IMR-90 (cell line): ENCODE measurements around the gene HECTD2. TPM values are rescaled to one million over a fixed set of nuclear protein-coding genes. Genes with fewer than 3 reads are reported as not detected.

ENCODE experiments used
- CEBPB ChIP-seq: IDR thresholded peaks from 2 replicates; pipeline ENCODE4 v1.6.1; 2012; ENCODE audit warnings: low read depth, low read length, improper control_type of control experiment
- MAFK ChIP-seq: IDR thresholded peaks from 2 replicates; pipeline ENCODE4 v1.6.1; 2012; ENCODE audit warnings: low read depth, low read length, improper control_type of control experiment
- MAZ ChIP-seq: IDR thresholded peaks from 2 replicates; pipeline ENCODE4 v1.6.1; 2012; ENCODE audit warnings: low read depth, mild to moderate bottlenecking, low read length, improper control_type of control experiment, moderate library complexity, borderline replicate concordance
- NFE2L2 ChIP-seq: fragments of 150-350 bp; IDR thresholded peaks from 2 replicates; pipeline ENCODE4 v1.6.1; 2016; ENCODE audit warnings: low read depth, mild to moderate bottlenecking, low read length
- RAD21 ChIP-seq: IDR thresholded peaks from 2 replicates; pipeline ENCODE4 v1.6.1; 2012; ENCODE audit warnings: low read length, improper control_type of control experiment
- RFX5 ChIP-seq: IDR thresholded peaks from 2 replicates; pipeline ENCODE4 v1.8.0; 2012; ENCODE audit warnings: low read depth, mild to moderate bottlenecking, low read length, moderate library complexity
- polyA plus RNA-seq, 3 experiments: library from polyadenylated mRNA; depleted of rRNA; stranded (reverse); fragments of >200 nt; gene quantifications; 2 replicates each; pipeline ENCODE4 v1.2.3, GENCODE V29; 2012; ENCODE audit warnings: low replicate concordance in 1 of 3
- total RNA-seq: library from RNA; depleted of rRNA; stranded (reverse); fragments of >200 nt; gene quantifications from 2 replicates; pipeline ENCODE4 v1.2.3, GENCODE V29; 2012
- TF ChIP-seq, protein P1 (sequence below): fragments of 150-350 bp; IDR thresholded peaks from 2 replicates; pipeline ENCODE4 v1.6.1; 2016; ENCODE audit warnings: low read depth, mild to moderate bottlenecking, low read length, moderate library complexity, borderline replicate concordance

HECTD2 gene
- total and polyA plus RNA-seq, 2 of the 4 experiments (the other 2 are of a cell fraction): 5.2 to 5.9 TPM

DNA sequence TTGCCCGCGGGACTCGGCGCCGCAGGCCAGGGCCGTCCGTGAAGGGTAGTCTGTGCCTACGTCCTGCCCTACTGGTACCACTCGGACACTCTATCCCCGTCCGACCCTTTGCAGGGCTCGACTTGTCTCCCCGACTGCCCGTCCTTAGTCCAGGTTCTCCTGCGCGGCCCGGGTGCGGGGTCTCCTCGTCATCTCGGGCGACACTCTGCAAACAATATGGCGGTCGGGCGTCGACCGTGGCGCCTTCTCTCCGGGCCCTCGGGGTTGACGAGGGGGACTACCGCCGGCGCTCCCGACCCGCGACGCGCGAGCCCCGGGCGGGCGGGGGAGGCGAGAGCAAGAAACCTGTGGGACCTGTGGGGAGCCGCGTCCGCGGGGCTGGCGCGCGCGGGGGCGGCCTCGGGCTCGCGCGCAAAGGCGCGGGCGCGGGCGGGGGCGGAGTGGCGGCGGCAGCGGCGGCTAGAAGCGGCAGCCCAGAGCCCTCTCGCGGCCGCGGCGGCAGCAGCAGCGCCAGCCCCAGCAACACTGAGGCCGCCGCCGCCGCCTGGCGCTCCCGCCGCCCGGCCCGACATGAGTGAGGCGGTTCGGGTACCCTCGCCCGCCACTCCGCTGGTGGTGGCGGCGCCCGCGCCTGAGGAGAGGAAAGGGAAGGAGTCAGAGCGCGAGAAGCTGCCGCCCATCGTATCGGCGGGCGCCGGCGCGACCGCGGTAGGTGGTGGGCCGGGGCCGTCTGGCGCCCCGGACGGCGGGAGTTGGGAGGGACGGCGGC, at the start of gene HECTD2 (continued):
- TF ChIP-seq MAZ (peak; percentile 58; the same call in 1 of the 2 replicates), NFE2L2 (no peak), CEBPB (no peak), RFX5 (no peak), MAFK (no peak), RAD21 (peak; percentile 27)
- TF ChIP-seq, protein P1, sequence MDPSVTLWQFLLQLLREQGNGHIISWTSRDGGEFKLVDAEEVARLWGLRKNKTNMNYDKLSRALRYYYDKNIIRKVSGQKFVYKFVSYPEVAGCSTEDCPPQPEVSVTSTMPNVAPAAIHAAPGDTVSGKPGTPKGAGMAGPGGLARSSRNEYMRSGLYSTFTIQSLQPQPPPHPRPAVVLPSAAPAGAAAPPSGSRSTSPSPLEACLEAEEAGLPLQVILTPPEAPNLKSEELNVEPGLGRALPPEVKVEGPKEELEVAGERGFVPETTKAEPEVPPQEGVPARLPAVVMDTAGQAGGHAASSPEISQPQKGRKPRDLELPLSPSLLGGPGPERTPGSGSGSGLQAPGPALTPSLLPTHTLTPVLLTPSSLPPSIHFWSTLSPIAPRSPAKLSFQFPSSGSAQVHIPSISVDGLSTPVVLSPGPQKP: no peak
